HEK293 (cell line): ENCODE measurements around the gene PANX1.

Source experiments
- HOXD13 ChIP-seq: sonication (generic); formaldehyde crosslinking; IDR thresholded peaks from 2 replicates; pipeline ENCODE4 v1.8.0; 2022; ENCODE audit warnings: missing genetic modification reagents, borderline replicate concordance
- KLF10 ChIP-seq: fragments of 450-650 bp; IDR thresholded peaks from 2 replicates; pipeline ENCODE4 v1.5.1; 2018; ENCODE audit warnings: missing biosample characterization, mild to moderate bottlenecking, missing genetic modification characterization
- PRDM1 ChIP-seq: fragments of 450-650 bp; formaldehyde crosslinking; IDR thresholded peaks from 2 replicates; pipeline ENCODE4; 2016; ENCODE audit warnings: missing biosample characterization, missing genetic modification characterization
- SCRT1 ChIP-seq: fragments of 450-650 bp; formaldehyde crosslinking; IDR thresholded peaks from 2 replicates; pipeline ENCODE4 v1.5.1; 2016; ENCODE audit warnings: missing biosample characterization, missing genetic modification characterization, borderline replicate concordance
- SETDB1 ChIP-seq: IDR thresholded peaks from one replicate; pipeline ENCODE4 v1.6.1; 2017; ENCODE audit warnings: mild to moderate bottlenecking, low read length, moderate library complexity, mixed read lengths; ENCODE audit not compliant: insufficient read length
- TRIM28 ChIP-seq: IDR thresholded peaks from 2 replicates; pipeline ENCODE4 v1.6.1; 2011; ENCODE audit warnings: low read length, control low read depth, borderline replicate concordance
- ZBTB48 ChIP-seq: fragments of 450-650 bp; formaldehyde crosslinking; IDR thresholded peaks from 2 replicates; pipeline ENCODE4 v1.5.1; 2016; ENCODE audit warnings: missing biosample characterization, missing genetic modification characterization
- ZFHX2 ChIP-seq: fragments of 450-650 bp; formaldehyde crosslinking; conservative IDR thresholded peaks from 2 replicates; pipeline ENCODE4 v1.5.1; 2016; ENCODE audit warnings: missing biosample characterization, missing genetic modification characterization
- ZNF140 ChIP-seq: fragments of 450-650 bp; formaldehyde crosslinking; IDR thresholded peaks from 2 replicates; pipeline ENCODE4 v1.5.1; 2016; ENCODE audit warnings: missing biosample characterization, missing genetic modification characterization
- ZNF174 ChIP-seq: fragments of 450-650 bp; formaldehyde crosslinking; IDR thresholded peaks from 2 replicates; pipeline ENCODE4 v1.5.0; 2017; ENCODE audit warnings: missing biosample characterization, mild to moderate bottlenecking, missing genetic modification characterization
- ZNF19 ChIP-seq: fragments of 450-650 bp; formaldehyde crosslinking; IDR thresholded peaks from 2 replicates; pipeline ENCODE4; 2016; ENCODE audit warnings: missing biosample characterization, missing genetic modification characterization, low read depth
- ZNF311 ChIP-seq: fragments of 450-650 bp; formaldehyde crosslinking; IDR thresholded peaks from 2 replicates; pipeline ENCODE4 v1.5.1; 2017; ENCODE audit warnings: missing biosample characterization, missing genetic modification characterization, borderline replicate concordance
- ZNF335 ChIP-seq: fragments of 450-650 bp; formaldehyde crosslinking; conservative IDR thresholded peaks from 2 replicates; pipeline ENCODE4 v1.5.1; 2016; ENCODE audit warnings: missing biosample characterization, missing genetic modification characterization
- ZNF350 ChIP-seq: fragments of 450-650 bp; formaldehyde crosslinking; IDR thresholded peaks from 2 replicates; pipeline ENCODE4 v1.5.0; 2017; ENCODE audit warnings: missing biosample characterization, mild to moderate bottlenecking, missing genetic modification characterization
- ZNF391 ChIP-seq: fragments of 450-650 bp; formaldehyde crosslinking; IDR thresholded peaks from 2 replicates; pipeline ENCODE4 v1.5.1; 2016; ENCODE audit warnings: low read depth, missing biosample characterization, missing genetic modification characterization, borderline replicate concordance
- ZNF433 ChIP-seq: fragments of 450-650 bp; formaldehyde crosslinking; IDR thresholded peaks from 2 replicates; pipeline ENCODE4 v1.5.1; 2016; ENCODE audit warnings: missing biosample characterization, missing genetic modification characterization, low read depth
- ZNF514 ChIP-seq: fragments of 450-650 bp; formaldehyde crosslinking; IDR thresholded peaks from 2 replicates; pipeline ENCODE4 v1.5.1; 2016; ENCODE audit warnings: missing biosample characterization, missing genetic modification characterization
- ZNF544 ChIP-seq: fragments of 450-650 bp; formaldehyde crosslinking; IDR thresholded peaks from 2 replicates; pipeline ENCODE4 v1.5.0; 2017; ENCODE audit warnings: missing biosample characterization, missing genetic modification characterization
- ZNF571 ChIP-seq: fragments of 450-650 bp; formaldehyde crosslinking; IDR thresholded peaks from 2 replicates; pipeline ENCODE4 v1.5.0; 2017; ENCODE audit warnings: missing biosample characterization, missing genetic modification characterization
- ZNF596 ChIP-seq: fragments of 450-650 bp; IDR thresholded peaks from 2 replicates; pipeline ENCODE4 v1.5.0; 2018; ENCODE audit warnings: missing biosample characterization, mild to moderate bottlenecking, missing genetic modification characterization, moderate library complexity
- ZNF707 ChIP-seq: fragments of 450-650 bp; formaldehyde crosslinking; IDR thresholded peaks from 2 replicates; pipeline ENCODE4 v1.5.1; 2016; ENCODE audit warnings: missing biosample characterization, missing genetic modification characterization
- ZNF777 ChIP-seq: fragments of 450-650 bp; formaldehyde crosslinking; IDR thresholded peaks from 2 replicates; pipeline ENCODE4 v1.5.1; 2017; ENCODE audit warnings: missing biosample characterization, missing genetic modification characterization, borderline replicate concordance
- ZSCAN23 ChIP-seq: fragments of 450-650 bp; formaldehyde crosslinking; IDR thresholded peaks from 2 replicates; pipeline ENCODE4 v1.5.1; 2016; ENCODE audit warnings: missing biosample characterization, missing genetic modification characterization
- TF ChIP-seq, protein P1 (sequence below): fragments of 450-650 bp; formaldehyde crosslinking; IDR thresholded peaks from 2 replicates; pipeline ENCODE4 v1.5.1; 2017; ENCODE audit warnings: missing biosample characterization, missing genetic modification characterization
- TF ChIP-seq, protein P2 (sequence below): fragments of 450-650 bp; formaldehyde crosslinking; IDR thresholded peaks from 2 replicates; pipeline ENCODE4 v1.5.1; 2016; ENCODE audit warnings: missing biosample characterization, missing genetic modification characterization
- TF ChIP-seq, protein P3 (sequence below): fragments of 450-650 bp; formaldehyde crosslinking; IDR thresholded peaks from 2 replicates; pipeline ENCODE4 v1.5.1; 2016; ENCODE audit warnings: missing biosample characterization, missing genetic modification characterization
- TF ChIP-seq, protein P4 (sequence below): fragments of 450-650 bp; formaldehyde crosslinking; IDR thresholded peaks from 2 replicates; pipeline ENCODE4 v1.5.1; 2016; ENCODE audit warnings: missing biosample characterization, missing genetic modification characterization
- TF ChIP-seq, protein P5 (sequence below): fragments of 450-650 bp; formaldehyde crosslinking; IDR thresholded peaks from 2 replicates; pipeline ENCODE4 v1.5.1; 2016; ENCODE audit warnings: missing biosample characterization, missing genetic modification characterization
- TF ChIP-seq, protein P6 (sequence below): fragments of 450-650 bp; formaldehyde crosslinking; IDR thresholded peaks from 2 replicates; pipeline ENCODE4 v1.5.1; 2017; ENCODE audit warnings: missing biosample characterization, missing genetic modification characterization

Gene PANX1

DNA sequence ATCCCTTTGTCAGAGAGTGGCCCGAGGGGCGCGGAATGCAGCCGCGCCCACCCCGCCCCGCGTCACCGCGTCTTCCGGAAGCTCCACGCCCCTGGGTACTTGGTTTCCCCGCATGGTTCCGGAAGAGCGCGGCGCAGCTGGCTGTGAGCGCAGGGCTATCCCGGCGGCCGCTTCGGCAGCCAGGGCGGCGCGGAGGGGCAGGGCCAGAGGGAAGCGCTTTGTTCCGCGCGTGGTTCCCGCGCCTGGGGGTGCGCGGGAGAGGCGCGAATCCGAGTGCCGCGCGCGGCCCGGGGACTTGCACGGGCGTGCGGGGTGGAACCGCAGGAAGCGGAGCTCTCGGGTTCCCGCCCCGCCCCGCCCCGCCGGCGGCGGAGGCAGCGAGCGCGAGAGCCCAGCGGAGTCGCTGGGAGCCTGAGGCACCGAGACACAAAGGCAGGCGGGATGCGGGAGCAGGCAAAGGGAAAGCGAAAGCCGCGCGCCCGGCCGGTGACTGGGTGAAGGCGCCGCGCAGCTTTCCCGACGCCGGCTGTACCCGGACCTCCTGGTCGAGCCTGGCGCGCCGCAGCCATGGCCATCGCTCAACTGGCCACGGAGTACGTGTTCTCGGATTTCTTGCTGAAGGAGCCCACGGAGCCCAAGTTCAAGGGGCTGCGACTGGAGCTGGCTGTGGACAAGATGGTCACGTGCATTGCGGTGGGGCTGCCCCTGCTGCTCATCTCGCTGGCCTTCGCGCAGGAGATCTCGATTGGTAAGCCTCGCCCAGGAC is at the start of gene PANX1 (continued):
- TF ChIP-seq ZNF514 (tag by site-specific recombination) (no peak), ZNF350 (tag by site-specific recombination) (no peak), ZNF707 (tag by site-specific recombination) (no peak), ZNF433 (no peak), HOXD13 (CRISPR knock-in tag) (no peak), ZNF174 (tag by site-specific recombination) (no peak), ZNF311 (tag by site-specific recombination) (no peak), ZNF140 (no peak), KLF10 (tag by site-specific recombination) (peak; percentile 91), ZNF596 (tag by site-specific recombination) (no peak), ZNF571 (tag by site-specific recombination) (no peak), ZNF19 (tag by site-specific recombination) (no peak), SCRT1 (tag by site-specific recombination) (no peak), ZSCAN23 (tag by site-specific recombination) (no peak), TRIM28 (no peak), ZNF544 (tag by site-specific recombination) (no peak), SETDB1 (no peak), ZFHX2 (tag by site-specific recombination) (no peak), PRDM1 (tag by site-specific recombination) (no peak), ZNF777 (tag by site-specific recombination) (no peak), ZNF391 (tag by site-specific recombination) (0 out of 2 replicates have a peak, but pooled peaks have one; percentile 11), ZNF335 (tag by site-specific recombination) (peak; percentile 80), ZBTB48 (no peak; the same call in 1 of the 2 replicates)
- TF ChIP-seq, protein P1, sequence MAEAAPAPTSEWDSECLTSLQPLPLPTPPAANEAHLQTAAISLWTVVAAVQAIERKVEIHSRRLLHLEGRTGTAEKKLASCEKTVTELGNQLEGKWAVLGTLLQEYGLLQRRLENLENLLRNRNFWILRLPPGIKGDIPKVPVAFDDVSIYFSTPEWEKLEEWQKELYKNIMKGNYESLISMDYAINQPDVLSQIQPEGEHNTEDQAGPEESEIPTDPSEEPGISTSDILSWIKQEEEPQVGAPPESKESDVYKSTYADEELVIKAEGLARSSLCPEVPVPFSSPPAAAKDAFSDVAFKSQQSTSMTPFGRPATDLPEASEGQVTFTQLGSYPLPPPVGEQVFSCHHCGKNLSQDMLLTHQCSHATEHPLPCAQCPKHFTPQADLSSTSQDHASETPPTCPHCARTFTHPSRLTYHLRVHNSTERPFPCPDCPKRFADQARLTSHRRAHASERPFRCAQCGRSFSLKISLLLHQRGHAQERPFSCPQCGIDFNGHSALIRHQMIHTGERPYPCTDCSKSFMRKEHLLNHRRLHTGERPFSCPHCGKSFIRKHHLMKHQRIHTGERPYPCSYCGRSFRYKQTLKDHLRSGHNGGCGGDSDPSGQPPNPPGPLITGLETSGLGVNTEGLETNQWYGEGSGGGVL (tag by site-specific recombination), result no peak; the same call in 1 of the 2 replicates
- TF ChIP-seq, protein P2, sequence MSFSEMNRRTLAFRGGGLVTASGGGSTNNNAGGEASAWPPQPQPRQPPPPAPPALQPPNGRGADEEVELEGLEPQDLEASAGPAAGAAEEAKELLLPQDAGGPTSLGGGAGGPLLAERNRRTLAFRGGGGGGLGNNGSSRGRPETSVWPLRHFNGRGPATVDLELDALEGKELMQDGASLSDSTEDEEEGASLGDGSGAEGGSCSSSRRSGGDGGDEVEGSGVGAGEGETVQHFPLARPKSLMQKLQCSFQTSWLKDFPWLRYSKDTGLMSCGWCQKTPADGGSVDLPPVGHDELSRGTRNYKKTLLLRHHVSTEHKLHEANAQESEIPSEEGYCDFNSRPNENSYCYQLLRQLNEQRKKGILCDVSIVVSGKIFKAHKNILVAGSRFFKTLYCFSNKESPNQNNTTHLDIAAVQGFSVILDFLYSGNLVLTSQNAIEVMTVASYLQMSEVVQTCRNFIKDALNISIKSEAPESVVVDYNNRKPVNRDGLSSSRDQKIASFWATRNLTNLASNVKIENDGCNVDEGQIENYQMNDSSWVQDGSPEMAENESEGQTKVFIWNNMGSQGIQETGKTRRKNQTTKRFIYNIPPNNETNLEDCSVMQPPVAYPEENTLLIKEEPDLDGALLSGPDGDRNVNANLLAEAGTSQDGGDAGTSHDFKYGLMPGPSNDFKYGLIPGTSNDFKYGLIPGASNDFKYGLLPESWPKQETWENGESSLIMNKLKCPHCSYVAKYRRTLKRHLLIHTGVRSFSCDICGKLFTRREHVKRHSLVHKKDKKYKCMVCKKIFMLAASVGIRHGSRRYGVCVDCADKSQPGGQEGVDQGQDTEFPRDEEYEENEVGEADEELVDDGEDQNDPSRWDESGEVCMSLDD (tag by site-specific recombination), result peak; percentile 3; the same call in 1 of the 2 replicates
- TF ChIP-seq, protein P3, sequence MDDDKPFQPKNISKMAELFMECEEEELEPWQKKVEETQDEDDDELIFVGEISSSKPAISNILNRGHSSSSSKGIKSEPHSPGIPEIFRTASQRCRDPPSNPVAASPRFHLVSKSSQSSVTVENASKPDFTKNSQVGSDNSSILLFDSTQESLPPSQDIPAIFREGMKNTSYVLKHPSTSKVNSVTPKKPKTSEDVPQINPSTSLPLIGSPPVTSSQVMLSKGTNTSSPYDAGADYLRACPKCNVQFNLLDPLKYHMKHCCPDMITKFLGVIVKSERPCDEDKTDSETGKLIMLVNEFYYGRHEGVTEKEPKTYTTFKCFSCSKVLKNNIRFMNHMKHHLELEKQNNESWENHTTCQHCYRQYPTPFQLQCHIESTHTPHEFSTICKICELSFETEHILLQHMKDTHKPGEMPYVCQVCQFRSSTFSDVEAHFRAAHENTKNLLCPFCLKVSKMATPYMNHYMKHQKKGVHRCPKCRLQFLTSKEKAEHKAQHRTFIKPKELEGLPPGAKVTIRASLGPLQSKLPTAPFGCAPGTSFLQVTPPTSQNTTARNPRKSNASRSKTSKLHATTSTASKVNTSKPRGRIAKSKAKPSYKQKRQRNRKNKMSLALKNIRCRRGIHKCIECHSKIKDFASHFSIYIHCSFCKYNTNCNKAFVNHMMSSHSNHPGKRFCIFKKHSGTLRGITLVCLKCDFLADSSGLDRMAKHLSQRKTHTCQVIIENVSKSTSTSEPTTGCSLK (tag by site-specific recombination), result no peak
- TF ChIP-seq, protein P4, sequence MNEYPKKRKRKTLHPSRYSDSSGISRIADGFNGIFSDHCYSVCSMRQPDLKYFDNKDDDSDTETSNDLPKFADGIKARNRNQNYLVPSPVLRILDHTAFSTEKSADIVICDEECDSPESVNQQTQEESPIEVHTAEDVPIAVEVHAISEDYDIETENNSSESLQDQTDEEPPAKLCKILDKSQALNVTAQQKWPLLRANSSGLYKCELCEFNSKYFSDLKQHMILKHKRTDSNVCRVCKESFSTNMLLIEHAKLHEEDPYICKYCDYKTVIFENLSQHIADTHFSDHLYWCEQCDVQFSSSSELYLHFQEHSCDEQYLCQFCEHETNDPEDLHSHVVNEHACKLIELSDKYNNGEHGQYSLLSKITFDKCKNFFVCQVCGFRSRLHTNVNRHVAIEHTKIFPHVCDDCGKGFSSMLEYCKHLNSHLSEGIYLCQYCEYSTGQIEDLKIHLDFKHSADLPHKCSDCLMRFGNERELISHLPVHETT (tag by site-specific recombination), result no peak
- TF ChIP-seq, protein P5, sequence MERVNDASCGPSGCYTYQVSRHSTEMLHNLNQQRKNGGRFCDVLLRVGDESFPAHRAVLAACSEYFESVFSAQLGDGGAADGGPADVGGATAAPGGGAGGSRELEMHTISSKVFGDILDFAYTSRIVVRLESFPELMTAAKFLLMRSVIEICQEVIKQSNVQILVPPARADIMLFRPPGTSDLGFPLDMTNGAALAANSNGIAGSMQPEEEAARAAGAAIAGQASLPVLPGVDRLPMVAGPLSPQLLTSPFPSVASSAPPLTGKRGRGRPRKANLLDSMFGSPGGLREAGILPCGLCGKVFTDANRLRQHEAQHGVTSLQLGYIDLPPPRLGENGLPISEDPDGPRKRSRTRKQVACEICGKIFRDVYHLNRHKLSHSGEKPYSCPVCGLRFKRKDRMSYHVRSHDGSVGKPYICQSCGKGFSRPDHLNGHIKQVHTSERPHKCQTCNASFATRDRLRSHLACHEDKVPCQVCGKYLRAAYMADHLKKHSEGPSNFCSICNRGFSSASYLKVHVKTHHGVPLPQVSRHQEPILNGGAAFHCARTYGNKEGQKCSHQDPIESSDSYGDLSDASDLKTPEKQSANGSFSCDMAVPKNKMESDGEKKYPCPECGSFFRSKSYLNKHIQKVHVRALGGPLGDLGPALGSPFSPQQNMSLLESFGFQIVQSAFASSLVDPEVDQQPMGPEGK (tag by site-specific recombination), result peak; percentile 54
- TF ChIP-seq, protein P6, sequence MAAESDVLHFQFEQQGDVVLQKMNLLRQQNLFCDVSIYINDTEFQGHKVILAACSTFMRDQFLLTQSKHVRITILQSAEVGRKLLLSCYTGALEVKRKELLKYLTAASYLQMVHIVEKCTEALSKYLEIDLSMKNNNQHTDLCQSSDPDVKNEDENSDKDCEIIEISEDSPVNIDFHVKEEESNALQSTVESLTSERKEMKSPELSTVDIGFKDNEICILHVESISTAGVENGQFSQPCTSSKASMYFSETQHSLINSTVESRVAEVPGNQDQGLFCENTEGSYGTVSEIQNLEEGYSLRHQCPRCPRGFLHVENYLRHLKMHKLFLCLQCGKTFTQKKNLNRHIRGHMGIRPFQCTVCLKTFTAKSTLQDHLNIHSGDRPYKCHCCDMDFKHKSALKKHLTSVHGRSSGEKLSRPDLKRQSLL (tag by site-specific recombination), result 0 out of 2 replicates have a peak, but pooled peaks have one; percentile 25
